ENCODE data around the gene COQ8A. TPM values are rescaled to one million over a fixed set of nuclear protein-coding genes. Genes with fewer than 3 reads are reported as not detected.
"Not testable (repeated sequence)": the region's sequence is repeated elsewhere in the genome, so short reads cannot be mapped to it uniquely, and the experiment has no call there.

The COQ8A gene
- total RNA-seq, 4 donors from 2014 or later = 46.0 to 80.5 (median 67.7) TPM

GRCh38 chr1:226919995-226920394, 20.1 kb upstream of the COQ8A start:
- Histone ChIP-seq H3K9me3 (no peaks in the 10 kb centered on the region), H3K27me3 (no peaks in the 10 kb centered on the region), H3K36me3 (no peaks in the 10 kb centered on the region), H3K27ac (no peak overlapping the region), H3K4me1 (peaks cover 0 to 12% (median 2%) of the 10 kb centered on the region in 4 donors), H3K4me3 (no peak overlapping the region)
- no peak for DNase-seq
- intact Hi-C loops (cut with DNase I; ENCODE audit: low total_unique reads) = no loop called here
- 100% methylated on average over 1 of the region's 1 CpG; no CpG with 5 or more reads in 1 of the 2 donors for WGBS, 2 donors (ENCODE audit: low coverage in 1 of 2)
- TF ChIP-seq CTCF (IDR thresholded peaks at IDR 0.05) (no peak), POLR2A (IDR thresholded peaks at IDR 0.05) (no peak), POLR2AphosphoS5 (IDR thresholded peaks at IDR 0.05) (no peak), EP300 (IDR thresholded peaks at IDR 0.05; ENCODE audit: low read depth) (no peak)
- in situ Hi-C loops (cut with MboI; ENCODE audit: low pct_ligation_motif_present in 1 of 4, low pct_unique_long_range_greater_than_20kb in 1 of 4, low sequenced_read_pairs in 3 of 4) = loop anchor here (10.0 to 25.0 kb wide), 3 partner anchors 55 to 525 kb away; no protein-coding TSS in a partner anchor

- in situ Hi-C loops (cut with MboI; ENCODE audit: low pct_ligation_motif_present in 1 of 4, low pct_unique_long_range_greater_than_20kb in 1 of 4, low sequenced_read_pairs in 3 of 4) (loop anchor here in 3 of 4 donors (25.0 kb wide), 1 partner anchor 517 kb away; no protein-coding TSS in a partner anchor), intact Hi-C loops (cut with DNase I; ENCODE audit: low total_unique reads) (no loop called here)
- Histone ChIP-seq H3K9me3 (no peaks in the 10 kb centered on the region), H3K36me3 (no peaks in the 10 kb centered on the region), H3K4me1 (peaks cover 0 to 7% (median 0%) of the 10 kb centered on the region in 4 donors), H3K27ac (no peak overlapping the region), H3K4me3 (no peak overlapping the region), H3K27me3 (no peaks in the 10 kb centered on the region)
- WGBS, 2 donors (ENCODE audit: low coverage in 1 of 2) = 79 to 81% methylated on average over 2 of the region's 2 CpGs
- TF ChIP-seq POLR2A (IDR thresholded peaks at IDR 0.05) (no peak), EP300 (IDR thresholded peaks at IDR 0.05; ENCODE audit: low read depth) (no peak), CTCF (IDR thresholded peaks at IDR 0.05) (no peak), POLR2AphosphoS5 (IDR thresholded peaks at IDR 0.05) (no peak)
- DNase-seq = no peak
Observed at GRCh38 chr1:226920446-226920894, 19.6 kb upstream of the COQ8A start.

GRCh38 chr1:226921504-226921903, 18.6 kb upstream of the COQ8A start:
- Histone ChIP-seq H3K4me3 (no peak overlapping the region), H3K27me3 (no peaks in the 10 kb centered on the region), H3K36me3 (no peaks in the 10 kb centered on the region), H3K9me3 (no peaks in the 10 kb centered on the region), H3K4me1 (no peaks in the 10 kb centered on the region), H3K27ac (no peak overlapping the region)
- intact Hi-C loops (cut with DNase I; ENCODE audit: low total_unique reads) (no loop called here), in situ Hi-C loops (cut with MboI; ENCODE audit: low pct_ligation_motif_present in 1 of 4, low pct_unique_long_range_greater_than_20kb in 1 of 4, low sequenced_read_pairs in 3 of 4) (loop anchor here in 3 of 4 donors (25.0 kb wide), 1 partner anchor 516 kb away; no protein-coding TSS in a partner anchor)
- 88 to 93% methylated on average over 1 to 5 of the region's 5 CpGs for WGBS, 2 donors (ENCODE audit: low coverage in 1 of 2)
- no peak for DNase-seq
- no peak for TF ChIP-seq CTCF (IDR thresholded peaks at IDR 0.05)
- TF ChIP-seq POLR2AphosphoS5 (IDR thresholded peaks at IDR 0.05) = no peak
- TF ChIP-seq POLR2A (IDR thresholded peaks at IDR 0.05) = no peak
- TF ChIP-seq EP300 (IDR thresholded peaks at IDR 0.05; ENCODE audit: low read depth) = no peak

GRCh38 chr1:226929260-226930111, 10.6 kb upstream of the COQ8A start:
- WGBS, 2 donors (ENCODE audit: low coverage in 1 of 2) = 86% methylated on average over 5 of the region's 5 CpGs; no CpG with 5 or more reads in 1 of the 2 donors
- in situ Hi-C loops (cut with MboI; ENCODE audit: low pct_ligation_motif_present in 1 of 4, low pct_unique_long_range_greater_than_20kb in 1 of 4, low sequenced_read_pairs in 3 of 4); H3K27ac ChIP-seq; H3K4me1 ChIP-seq; H3K36me3 ChIP-seq; H3K27me3 ChIP-seq; H3K4me3 ChIP-seq; intact Hi-C loops (cut with DNase I; ENCODE audit: low total_unique reads); DNase-seq: not testable (repeated sequence)
- H3K9me3 ChIP-seq = peaks cover under 1 to 10% of the 10 kb centered on the region in 2 donors
